NCI-H2029 (cell line): ENCODE measurements around the gene C10orf71.

Experiments used
- DNase-seq: peaks from one replicate; lab custom pipeline; 2025; lab: John Stamatoyannopoulos, UW

C10orf71 gene

DNA sequence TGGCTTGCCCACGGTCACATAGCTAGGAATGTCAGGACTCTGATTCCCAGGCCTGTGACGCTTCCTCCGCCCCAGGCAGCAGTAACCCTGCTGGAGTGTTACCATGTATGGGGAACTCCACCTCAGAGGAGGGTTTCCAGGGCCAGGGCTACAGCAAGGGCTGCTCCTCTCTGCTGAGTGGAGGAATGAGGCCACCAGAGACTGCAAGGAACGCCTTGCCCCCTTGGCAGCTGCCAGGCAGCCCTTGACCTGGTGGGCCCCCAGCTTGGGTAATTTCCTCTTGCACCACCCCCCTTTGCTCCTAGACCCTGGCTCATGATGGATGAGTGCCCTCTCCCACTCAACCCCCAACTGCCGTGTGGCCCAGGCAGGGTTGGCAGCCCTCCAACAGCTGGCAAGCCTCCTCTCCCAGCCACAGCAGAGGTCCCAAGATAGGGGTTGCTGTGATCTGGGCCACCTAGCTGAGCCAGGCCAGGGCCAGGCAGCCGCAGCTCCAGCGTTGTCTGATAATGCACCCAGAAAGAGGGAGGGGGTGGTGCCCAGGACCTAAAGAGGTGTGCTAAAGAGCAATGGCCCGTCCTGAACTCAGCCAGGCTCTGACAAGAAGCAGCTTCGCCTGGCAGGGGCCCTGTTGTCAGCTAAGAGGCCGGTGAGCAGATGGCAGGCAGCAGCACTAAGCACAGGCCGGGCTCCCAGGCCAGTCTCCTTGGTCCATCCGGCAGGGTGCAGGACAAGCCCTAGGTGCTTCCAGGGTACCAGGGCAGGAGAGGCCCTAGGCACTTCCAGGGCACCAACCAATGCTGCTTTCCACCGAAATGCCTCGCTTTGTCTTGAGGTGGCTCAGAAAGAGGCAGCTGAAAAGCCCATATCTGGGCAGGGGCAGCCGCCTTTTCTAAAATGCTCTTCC, 61.6 kb downstream of the C10orf71 start:
- DNase-seq: no peak

DNA sequence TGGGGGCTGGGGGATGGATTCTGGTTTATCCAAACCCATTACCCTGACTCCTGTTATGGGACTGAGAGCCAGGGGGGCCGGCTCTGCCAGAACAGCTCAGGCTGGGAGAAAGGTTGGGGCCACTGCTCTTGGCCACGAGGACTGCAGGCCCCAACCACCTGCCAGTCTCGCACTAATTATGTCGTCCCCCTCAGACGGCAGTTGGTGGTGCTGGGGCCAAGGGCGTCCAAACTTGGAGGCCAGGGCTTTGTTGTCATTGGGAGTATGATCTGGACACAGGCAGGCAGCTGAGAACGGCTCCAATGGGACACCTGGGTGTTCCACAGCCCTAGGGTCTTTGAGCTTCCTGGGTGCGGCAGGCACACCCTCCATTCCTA, 62.2 kb downstream of the C10orf71 start:
- DNase-seq: no peak

DNA sequence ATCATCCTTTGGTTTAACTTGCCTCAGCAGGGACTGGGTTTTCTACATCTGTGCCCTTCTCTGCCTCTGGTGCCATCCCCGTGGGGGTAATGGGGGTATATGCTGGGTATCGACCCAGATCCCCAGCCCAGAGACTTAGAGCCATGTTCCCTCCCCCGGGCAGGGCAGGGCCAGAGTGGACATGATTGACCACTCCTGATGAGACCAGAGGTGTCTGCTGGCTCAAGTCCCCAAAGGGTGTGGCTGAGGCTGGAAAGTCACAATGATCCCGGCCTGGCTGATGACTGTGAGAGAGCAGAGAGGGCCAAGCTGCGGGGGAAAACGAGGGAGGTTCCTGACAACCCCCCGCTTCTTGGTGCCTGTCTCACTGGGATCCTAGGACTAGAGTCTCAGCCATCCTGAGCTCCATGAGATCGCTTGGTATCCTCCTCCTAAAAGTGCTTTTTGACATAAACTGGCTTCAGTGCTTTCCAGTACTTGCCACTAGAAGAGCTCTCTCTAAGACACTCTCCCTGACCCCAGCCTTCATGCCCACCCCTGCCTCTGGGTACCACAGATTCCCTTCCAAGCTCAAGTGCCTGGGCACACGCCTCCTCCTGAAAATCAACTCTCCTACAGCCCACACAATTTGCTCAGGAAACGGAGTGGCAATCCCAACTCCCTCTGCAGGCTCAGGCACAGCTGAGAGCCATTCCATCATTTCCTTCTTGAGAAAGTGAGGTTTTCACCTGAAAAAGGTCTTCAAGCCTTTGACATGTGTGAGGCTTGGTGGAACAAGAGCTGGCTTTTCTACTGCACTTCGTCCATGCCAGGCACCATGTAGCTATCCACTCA, 63.0 kb downstream of the C10orf71 start:
- no peak for DNase-seq

DNA sequence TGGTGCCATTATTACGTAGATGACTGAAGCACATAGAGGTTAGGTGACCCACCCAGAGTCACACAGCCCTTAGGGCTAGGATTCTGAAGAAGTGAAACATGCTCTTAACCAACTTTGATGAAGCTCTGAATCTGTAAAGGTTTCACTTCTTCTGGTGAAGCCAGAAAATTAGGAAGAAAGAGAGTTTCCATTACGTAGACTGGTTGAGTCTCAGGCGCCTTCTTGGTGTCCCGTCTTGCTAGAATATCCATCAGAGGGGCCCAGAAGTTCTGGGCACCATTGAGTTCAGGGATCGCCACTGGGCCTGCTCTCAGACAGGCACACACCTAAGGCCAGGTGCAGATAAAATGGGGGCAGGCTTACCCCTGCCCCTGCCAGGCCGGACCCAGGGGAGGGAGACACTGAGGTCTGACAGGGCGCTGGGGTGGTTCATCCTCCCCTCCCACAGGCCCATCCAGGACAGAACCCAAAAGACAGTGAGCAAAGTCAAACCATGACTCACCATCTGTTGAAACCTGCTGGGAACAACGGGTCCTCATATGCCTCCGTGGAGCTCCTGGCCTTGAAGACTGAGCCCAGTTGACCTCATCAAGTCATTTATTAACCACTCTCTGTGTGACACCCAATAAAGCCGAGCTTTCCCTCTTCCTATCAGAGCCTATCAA, 63.8 kb downstream of the C10orf71 start:
- no peak for DNase-seq

DNA sequence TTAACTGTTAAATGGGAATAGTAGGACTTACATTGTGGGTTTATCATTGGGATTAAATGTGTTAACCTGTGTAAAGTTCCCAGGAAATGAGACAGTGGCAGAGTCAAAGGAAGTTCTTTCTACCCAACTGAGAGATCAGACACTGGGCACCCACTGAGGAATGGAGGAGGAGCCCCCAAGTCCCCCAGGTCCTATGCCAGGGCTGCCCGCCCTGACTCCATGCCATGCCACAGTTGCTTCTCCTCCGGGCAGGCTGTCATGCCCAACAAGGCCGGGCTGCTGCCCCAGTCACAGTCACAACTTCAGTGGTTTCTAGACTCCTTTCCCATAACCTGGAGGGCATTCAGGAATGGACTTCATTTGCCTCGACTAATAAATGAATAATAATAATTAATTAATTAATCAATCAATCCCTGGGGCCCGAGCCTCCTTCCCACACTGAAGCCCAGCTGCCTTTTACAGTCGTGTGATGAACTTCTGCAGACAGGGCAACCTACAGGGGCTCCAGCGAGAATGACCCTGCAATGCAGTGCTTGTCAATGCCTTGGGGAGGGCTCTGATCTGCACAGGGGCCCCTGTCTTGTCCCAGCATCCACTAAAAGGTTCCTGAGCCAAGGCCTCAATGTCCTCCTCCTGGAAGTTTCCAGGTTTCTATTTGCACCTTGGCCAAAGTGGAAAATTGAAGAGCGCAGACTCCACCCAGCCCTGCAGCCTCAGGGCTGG, 64.5 kb downstream of the C10orf71 start:
- no peak for DNase-seq

DNA sequence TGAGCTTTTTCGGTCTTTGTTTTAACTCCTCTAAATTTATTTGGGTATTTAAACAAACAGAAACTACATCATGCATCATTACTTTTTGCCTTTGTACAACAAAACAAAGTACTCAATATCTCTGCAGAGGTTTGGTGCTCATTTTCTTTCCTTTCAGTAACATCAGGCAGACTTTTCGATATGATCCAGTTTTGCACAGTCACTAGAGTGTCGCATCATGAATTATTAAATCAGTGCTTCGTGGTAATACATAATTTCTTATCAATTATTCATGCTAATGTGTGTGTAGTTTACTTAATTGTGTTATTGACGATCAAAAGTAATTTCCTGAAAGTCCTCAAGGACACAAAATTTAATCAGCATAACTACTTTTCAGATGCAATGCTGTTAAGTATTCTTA, 65.1 kb downstream of the C10orf71 start:
- DNase-seq: no peak

DNA sequence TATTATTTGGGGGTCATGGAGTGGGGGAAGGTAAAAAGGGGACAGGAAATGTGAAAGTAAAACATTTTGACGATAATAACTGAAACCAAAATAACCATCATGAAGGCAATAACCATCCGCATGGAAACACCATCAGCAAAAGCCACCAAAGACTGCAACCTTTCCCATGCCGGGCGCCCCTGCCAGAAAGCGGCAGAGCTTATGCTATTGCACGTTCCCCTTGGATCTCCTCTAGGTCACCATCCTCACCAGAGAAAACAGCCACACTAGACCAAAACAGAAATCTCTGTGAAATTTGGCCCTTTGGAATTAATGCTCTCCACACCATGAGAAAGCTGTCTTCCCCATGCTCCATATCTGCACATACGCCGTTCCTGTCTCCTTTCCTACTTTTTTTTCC, 65.8 kb downstream of the C10orf71 start:
- no peak for DNase-seq

DNA sequence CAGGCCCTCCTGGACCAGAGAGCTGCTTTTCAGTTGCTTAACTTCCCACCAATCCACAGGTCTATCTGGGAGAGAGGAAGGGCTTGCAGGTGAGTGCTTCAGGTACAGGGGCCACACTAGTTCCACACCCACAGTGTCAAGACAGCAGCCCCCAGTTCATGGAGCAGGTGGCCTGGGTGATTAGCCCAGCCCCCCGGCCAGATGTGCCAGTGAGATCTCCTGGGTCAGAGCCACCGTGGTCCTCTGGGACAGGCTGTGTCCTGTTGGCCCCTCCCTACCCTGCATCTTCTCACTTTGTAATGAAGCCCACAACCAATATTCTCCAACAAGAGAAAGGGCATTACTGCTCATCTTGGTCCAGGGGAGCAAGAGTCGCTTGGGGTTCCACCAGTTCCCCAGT, 66.3 kb downstream of the C10orf71 start:
- no peak for DNase-seq

DNA sequence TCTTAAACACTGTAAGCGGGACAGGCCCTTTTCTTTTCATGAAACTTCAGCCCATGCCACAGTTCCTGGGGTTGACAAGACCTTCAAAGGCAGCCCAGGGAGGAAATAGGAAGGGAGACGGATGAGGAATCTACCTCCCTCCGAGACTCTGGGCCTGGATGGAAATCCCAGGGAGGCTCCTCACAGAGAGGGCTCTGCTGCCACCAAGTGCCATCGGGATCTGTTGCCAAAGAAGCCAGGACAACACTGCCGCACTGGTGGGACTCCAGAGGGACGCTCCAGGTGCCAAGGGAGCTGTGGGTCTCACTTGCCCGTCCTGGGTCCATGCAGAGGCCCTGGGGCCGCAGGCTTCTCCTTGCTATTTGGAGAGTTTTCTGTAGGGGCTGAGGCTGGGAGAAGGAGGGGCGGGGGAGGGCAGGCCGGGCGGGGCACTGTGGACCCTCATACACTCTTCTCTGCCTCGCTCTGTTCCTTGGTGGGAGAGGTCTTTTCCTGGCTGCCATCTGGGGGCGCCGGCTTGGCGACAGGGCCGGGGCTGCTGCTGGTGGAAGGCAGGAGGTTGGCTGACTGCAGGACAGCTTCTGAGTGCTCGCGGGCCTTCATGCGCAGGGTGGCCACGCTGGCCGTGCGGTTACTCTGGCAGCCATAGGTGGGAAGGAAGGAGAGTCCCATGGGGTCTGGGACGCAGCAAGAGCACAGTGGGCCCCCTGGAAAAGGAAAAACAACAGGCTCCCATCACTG, 66.9 kb downstream of the C10orf71 start:
- DNase-seq: no peak

DNA sequence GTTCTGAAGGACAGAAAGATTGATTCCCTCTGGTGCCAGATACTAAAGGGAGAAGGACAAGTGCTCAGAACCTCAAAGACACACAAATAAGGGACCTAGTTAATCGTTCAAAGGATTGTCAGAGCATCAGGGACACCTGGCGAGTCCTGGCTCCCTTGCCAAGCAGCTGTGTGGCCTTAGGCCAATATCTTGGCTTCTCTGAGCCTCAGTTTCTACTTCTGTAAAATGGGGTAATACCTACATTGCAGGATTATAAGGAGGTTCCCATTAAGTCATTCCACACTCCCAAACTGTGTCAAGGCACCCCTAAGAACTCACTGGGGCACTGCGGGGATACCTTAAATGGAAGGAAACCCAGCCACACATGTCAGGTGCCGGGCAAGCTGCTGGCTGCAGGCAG, 67.5 kb downstream of the C10orf71 start:
- DNase-seq: no peak

DNA sequence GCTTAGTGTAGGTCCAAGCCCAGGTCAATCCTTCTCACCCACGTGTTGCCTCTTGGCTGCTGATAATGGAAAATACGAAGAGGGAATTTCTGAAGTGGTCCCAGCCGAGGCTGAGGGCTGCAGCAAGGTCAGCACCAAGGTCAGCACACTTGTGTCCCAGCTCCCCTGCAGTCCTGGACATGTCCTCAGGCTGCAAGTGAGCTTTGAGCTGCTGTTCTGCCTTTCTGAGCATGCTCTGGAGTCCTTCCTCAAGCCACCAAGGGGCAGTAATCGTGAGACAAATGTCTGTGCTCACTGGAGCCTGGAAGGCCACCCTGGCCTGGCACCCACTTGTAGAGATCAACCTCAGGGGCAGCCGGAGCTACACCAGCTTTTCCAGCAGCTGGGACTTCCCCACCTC, 68.6 kb downstream of the C10orf71 start:
- no peak for DNase-seq

DNA sequence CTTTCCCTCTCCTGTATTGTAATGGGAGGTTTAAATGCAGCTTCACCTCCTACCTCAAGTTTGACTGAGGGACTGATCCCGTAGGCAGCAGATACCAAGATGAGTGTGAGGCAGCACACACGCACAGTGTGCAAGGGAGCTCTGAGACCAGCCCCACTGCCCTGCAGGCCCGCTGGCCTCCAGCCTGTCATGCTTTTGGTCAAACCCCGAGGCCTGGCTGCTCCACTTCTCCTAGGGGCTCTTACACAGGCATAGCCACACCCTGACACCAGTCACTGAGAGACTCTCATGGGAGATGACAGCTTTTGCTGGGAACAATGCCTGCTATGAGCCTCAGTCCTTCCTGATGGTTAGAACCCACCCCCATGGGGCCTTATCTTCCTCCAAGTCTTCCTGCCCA, 69.3 kb downstream of the C10orf71 start:
- no peak for DNase-seq

DNA sequence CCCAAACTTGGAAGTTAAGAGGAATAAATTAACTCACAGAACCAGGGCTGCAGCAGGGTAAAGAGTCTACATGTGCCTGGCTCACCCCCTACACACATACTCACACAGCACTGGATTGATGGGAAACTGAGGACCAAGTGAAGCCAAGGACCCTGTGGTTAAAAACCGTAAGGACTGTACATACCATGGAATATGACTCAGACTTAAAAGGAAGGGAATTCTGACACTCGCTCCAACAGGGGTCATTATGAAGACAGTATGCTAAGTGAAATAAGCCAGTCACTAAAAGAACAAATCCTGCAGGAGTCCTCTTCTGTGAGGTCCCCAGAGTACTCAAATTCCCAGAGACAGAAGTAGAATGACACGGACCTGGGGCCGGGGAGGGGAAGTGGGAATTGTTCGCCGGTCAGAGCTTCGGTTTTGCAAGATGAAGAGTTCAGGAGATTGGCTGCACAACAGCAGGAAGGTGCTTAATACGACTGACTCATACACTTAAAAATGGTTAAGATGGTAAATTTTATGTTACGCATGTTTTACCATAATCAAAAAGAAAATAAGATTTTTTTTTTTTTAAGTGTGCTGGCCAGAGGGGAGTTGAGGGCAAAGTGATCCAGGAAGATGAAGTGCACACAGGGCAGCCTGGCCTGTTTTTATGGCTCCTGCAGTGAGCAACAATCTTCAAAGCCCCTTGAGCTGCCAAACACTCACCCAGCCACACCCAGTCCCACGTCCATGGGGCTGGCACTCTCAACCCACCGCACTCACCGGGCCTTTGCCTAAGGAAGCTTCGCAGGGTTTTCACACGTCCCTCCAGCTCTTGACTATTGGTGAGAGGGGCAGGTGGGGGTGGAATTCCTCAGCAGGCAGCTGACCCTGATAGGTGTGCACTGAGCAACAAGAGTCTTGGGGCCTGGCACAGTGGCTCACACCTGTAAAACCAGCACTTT, 70.5 kb downstream of the C10orf71 start:
- DNase-seq: no peak

DNA sequence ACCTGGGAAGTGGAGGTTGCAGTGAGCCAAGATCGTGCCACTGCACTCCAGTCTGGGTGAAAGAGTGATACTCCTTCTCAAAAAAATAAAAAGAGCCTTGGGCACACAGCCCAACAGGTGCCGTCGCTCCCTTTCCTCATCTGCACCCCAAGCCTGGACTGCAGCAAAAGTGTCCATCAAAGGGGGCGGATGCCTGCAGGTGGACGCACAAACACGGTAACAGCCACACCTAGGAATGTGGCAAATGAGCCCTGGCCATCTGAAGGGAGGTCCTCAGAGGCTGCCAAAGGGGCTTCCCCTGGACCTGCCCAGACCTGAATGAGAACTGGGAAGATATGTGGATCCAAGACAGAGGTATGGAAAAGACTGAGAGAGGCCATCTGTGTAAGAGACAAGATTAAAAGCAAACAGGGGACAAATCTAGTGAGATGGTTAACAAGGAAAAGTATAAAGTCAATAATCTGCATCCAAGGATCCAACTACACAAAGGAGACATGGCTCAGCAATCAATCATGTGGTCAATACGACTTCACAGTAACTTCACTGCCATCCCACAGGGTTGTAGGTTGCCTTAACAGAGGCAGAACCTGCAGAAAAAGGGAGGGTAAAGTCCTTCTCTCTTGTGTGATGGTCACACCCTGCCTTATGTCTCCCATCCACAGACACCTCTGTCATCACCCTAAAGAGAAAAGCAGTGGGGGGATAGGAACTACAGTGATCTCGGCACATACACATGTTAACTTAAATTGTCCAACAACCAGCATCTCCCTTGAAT, 71.5 kb downstream of the C10orf71 start:
- DNase-seq: no peak

DNA sequence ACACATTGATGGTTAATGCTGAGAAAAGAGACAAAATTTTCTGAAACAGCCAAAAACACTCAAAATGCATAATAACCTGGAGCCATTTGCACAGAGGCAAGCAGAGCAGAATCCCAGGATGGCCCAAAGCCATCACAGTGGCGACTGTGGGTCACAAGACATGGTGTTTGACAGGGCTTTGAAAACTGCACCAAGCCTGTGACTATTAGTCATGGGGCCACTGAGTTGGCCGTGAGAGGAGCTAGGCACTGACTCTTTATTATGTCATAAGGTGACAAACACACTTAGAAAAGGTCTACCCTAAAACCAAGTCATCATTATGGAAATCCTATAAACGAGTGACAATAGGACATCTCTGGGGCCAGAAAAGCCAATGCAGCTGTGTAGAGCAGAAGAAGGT, 73.0 kb downstream of the C10orf71 start:
- no peak for DNase-seq

DNA sequence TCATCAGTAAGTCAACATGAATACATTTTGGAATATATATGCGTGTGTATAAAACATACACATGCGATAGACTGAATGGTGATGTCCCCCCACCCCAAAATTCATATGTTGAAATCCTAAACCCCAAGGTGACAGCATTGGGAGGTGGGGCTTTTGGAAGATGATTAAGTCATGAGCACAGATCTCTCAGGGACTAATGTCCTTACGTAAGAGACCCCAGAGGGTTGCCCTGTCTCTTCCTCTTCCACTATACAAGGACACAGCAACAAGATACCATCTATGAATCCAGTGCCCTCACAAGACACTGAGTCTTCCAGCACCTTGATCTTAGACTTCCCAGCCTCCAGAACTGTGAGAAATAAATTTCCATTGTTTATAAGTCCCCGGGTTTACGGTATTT, 74.4 kb downstream of the C10orf71 start:
- DNase-seq: no peak

DNA sequence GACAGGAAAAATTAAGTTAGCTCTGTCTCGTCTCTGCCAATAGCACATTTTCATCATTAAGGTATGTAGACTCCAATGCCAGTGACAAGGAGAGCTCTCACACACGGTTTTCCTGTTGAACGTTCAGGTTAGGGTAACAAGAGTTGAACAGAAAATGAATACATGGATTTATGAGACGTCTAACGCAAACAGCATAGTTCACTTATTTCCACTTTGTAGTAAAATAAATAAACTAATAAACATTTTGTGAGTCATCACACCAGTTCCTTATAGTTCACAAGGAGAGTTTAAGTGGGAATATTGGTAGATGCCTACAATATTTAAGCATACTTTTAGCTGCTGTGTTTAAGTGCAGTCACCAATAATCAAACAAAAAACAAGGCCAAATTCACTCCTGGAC, 75.8 kb downstream of the C10orf71 start:
- DNase-seq: no peak

DNA sequence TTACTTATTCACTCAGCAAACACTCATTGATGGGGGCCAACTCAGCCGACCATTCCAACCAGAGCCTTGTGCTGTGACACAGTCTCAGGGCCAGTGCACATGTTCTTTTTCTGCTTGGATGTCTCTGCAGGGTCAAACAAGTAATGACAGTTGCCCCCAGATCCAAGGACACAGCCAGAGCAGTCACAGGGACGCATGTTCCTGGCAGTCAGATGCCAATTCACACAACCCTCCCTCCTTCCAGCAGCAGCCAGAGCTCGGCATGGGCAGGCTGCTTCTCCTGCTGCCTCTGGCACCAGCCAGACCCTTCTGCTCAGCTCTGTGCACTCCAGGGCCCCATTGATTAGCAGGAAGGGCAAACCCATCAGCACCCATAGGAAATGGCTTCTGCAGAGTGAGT, 76.6 kb downstream of the C10orf71 start:
- DNase-seq: no peak
